ENCODE measurements around the gene COMMD4.

- TF ChIP-seq CTCF (IDR thresholded peaks at IDR 0.05): no peak
- TF ChIP-seq POLR2AphosphoS5 (IDR thresholded peaks at IDR 0.05): no peak
- TF ChIP-seq POLR2A (IDR thresholded peaks at IDR 0.05): no peak
These were observed 18.6 kb downstream of the COMMD4 start for GRCh38 chr15:75354454-75354853.

Measured in stomach (tissue), 4 donors.